ENCODE data around the gene CSF3.

CSF3 gene

GRCh38 chr17:39994448-39994847, 20.8 kb upstream of the CSF3 start:
- no peak overlapping the region for H3K18ac ChIP-seq (ENCODE audit: low read length)
- no peak overlapping the region for H2BK120ac ChIP-seq (ENCODE audit: insufficient read depth, low read length, poor library complexity)
- no peak overlapping the region for H2BK5ac ChIP-seq (ENCODE audit: low read depth, low read length, poor library complexity)
- no CpG with 5 or more reads among the region's 11 CpGs for WGBS (ENCODE audit: extremely low coverage, insufficient coverage, insufficient read length)
- no peaks in the 10 kb centered on the region for H3K4me1 ChIP-seq (ENCODE audit: control insufficient read depth in 1 of 2, insufficient read depth in 2 of 2, low read length in 2 of 2)
- no peak overlapping the region for H4K8ac ChIP-seq (ENCODE audit: low read depth, low read length)
- H3K4me3 ChIP-seq (ENCODE audit: low read depth, low read length) = no peak overlapping the region
- H3K27me3 ChIP-seq (ENCODE audit: insufficient read depth, low read length) = no peaks in the 10 kb centered on the region
- H3K27ac ChIP-seq (ENCODE audit: low read depth, low read length) = no peak overlapping the region
- no peak overlapping the region for H3K4me2 ChIP-seq (ENCODE audit: low read length)
- H4K12ac ChIP-seq (ENCODE audit: low read depth, low read length) = no peak overlapping the region
- H3K14ac ChIP-seq (ENCODE audit: low read length) = no peak overlapping the region
- no peak overlapping the region for H2BK12ac ChIP-seq (ENCODE audit: low read length)
- H3K23ac ChIP-seq (ENCODE audit: low read length) = no peak overlapping the region
- no peak overlapping the region for H4K91ac ChIP-seq (ENCODE audit: low read depth, low read length)
- no peak for DNase-seq
- H2AK5ac ChIP-seq (ENCODE audit: low read length) = no peak overlapping the region
- H3K79me1 ChIP-seq (ENCODE audit: low read length) = no peaks in the 10 kb centered on the region
- H3K9me3 ChIP-seq (ENCODE audit: insufficient read depth, low read depth, low read length) = peaks cover 2% of the 10 kb centered on the region
- H3K36me3 ChIP-seq (ENCODE audit: control insufficient read depth in 1 of 2, insufficient read depth in 2 of 2, low read length in 2 of 2) = peaks cover 76 to 85% of the 10 kb centered on the region in 2 experiments
- H3K9ac ChIP-seq (ENCODE audit: low read length) = no peak overlapping the region
- H3K79me2 ChIP-seq (ENCODE audit: control insufficient read depth, insufficient read depth, low read length, poor library complexity) = no peaks in the 10 kb centered on the region
- no peak overlapping the region for H3K4ac ChIP-seq (ENCODE audit: low read depth, low read length)
- no peak overlapping the region for H2AFZ ChIP-seq (ENCODE audit: insufficient read depth, low read length, poor library complexity)

GRCh38 chr17:39995438-39995837, 19.8 kb upstream of the CSF3 start:
- H3K4me3 ChIP-seq (ENCODE audit: low read depth, low read length) = peak overlapping the region; percentile 39
- no peak overlapping the region for H2BK120ac ChIP-seq (ENCODE audit: insufficient read depth, low read length, poor library complexity)
- no peak overlapping the region for H2BK5ac ChIP-seq (ENCODE audit: low read depth, low read length, poor library complexity)
- no peak overlapping the region for H3K14ac ChIP-seq (ENCODE audit: low read length)
- no peak overlapping the region for H3K4me2 ChIP-seq (ENCODE audit: low read length)
- no peaks in the 10 kb centered on the region for H3K27me3 ChIP-seq (ENCODE audit: insufficient read depth, low read length)
- H2AK5ac ChIP-seq (ENCODE audit: low read length) = no peak overlapping the region
- no peak overlapping the region for H4K91ac ChIP-seq (ENCODE audit: low read depth, low read length)
- no peak overlapping the region for H4K12ac ChIP-seq (ENCODE audit: low read depth, low read length)
- peaks cover 66 to 75% of the 10 kb centered on the region in 2 experiments for H3K36me3 ChIP-seq (ENCODE audit: control insufficient read depth in 1 of 2, insufficient read depth in 2 of 2, low read length in 2 of 2)
- no peak overlapping the region for H2AFZ ChIP-seq (ENCODE audit: insufficient read depth, low read length, poor library complexity)
- no peak overlapping the region for H2BK12ac ChIP-seq (ENCODE audit: low read length)
- H3K23ac ChIP-seq (ENCODE audit: low read length) = no peak overlapping the region
- H3K9ac ChIP-seq (ENCODE audit: low read length) = no peak overlapping the region
- no peak overlapping the region for H4K8ac ChIP-seq (ENCODE audit: low read depth, low read length)
- no peak overlapping the region for H3K27ac ChIP-seq (ENCODE audit: low read depth, low read length)
- no peaks in the 10 kb centered on the region for H3K79me2 ChIP-seq (ENCODE audit: control insufficient read depth, insufficient read depth, low read length, poor library complexity)
- no peaks in the 10 kb centered on the region for H3K79me1 ChIP-seq (ENCODE audit: low read length)
- H3K4me1 ChIP-seq (ENCODE audit: control insufficient read depth in 1 of 2, insufficient read depth in 2 of 2, low read length in 2 of 2) = no peaks in the 10 kb centered on the region
- no peak for DNase-seq
- no CpG with 5 or more reads among the region's 6 CpGs for WGBS (ENCODE audit: extremely low coverage, insufficient coverage, insufficient read length)
- no peak overlapping the region for H3K18ac ChIP-seq (ENCODE audit: low read length)
- no peak overlapping the region for H3K4ac ChIP-seq (ENCODE audit: low read depth, low read length)
- no peaks in the 10 kb centered on the region for H3K9me3 ChIP-seq (ENCODE audit: insufficient read depth, low read depth, low read length)

DNA sequence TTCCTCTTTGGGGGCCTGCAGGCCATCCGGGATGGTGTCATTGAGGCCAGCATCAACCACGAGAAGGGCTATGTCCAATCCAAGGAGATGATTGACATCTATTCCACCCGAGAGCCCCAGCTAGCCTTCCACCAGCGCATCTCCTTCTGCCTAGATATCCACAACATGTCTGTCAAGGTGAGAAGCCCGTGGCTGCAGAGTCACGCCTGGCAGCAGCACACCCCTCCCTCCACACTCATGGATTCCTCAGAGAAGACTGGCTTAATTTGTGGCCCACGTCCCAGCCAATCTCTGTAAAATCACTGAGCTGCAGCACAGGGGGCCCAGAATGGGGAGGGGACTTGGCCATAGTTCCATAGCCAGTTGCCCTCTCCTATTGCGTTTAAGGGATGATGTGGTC, 19.1 kb upstream of the CSF3 start:
- Histone ChIP-seq H3K4me3 (ENCODE audit: low read depth, low read length) (no peak overlapping the region), H4K91ac (ENCODE audit: low read depth, low read length) (no peak overlapping the region), H3K27ac (ENCODE audit: low read depth, low read length) (no peak overlapping the region), H4K8ac (ENCODE audit: low read depth, low read length) (no peak overlapping the region), H2AFZ (ENCODE audit: insufficient read depth, low read length, poor library complexity) (no peak overlapping the region), H3K27me3 (ENCODE audit: insufficient read depth, low read length) (no peaks in the 10 kb centered on the region), H4K12ac (ENCODE audit: low read depth, low read length) (no peak overlapping the region), H3K9me3 (ENCODE audit: insufficient read depth, low read depth, low read length) (no peaks in the 10 kb centered on the region), H3K4ac (ENCODE audit: low read depth, low read length) (no peak overlapping the region), H3K14ac (ENCODE audit: low read length) (no peak overlapping the region), H3K4me1 (ENCODE audit: control insufficient read depth in 1 of 2, insufficient read depth in 2 of 2, low read length in 2 of 2) (no peaks in the 10 kb centered on the region), H3K18ac (ENCODE audit: low read length) (no peak overlapping the region), H3K9ac (ENCODE audit: low read length) (no peak overlapping the region), H3K79me1 (ENCODE audit: low read length) (no peaks in the 10 kb centered on the region), H3K36me3 (ENCODE audit: control insufficient read depth in 1 of 2, insufficient read depth in 2 of 2, low read length in 2 of 2) (peaks cover 62 to 69% of the 10 kb centered on the region in 2 experiments), H3K79me2 (ENCODE audit: control insufficient read depth, insufficient read depth, low read length, poor library complexity) (no peaks in the 10 kb centered on the region), H2BK120ac (ENCODE audit: insufficient read depth, low read length, poor library complexity) (no peak overlapping the region), H2BK12ac (ENCODE audit: low read length) (no peak overlapping the region), H3K4me2 (ENCODE audit: low read length) (no peak overlapping the region), H2AK5ac (ENCODE audit: low read length) (no peak overlapping the region), H2BK5ac (ENCODE audit: low read depth, low read length, poor library complexity) (no peak overlapping the region), H3K23ac (ENCODE audit: low read length) (no peak overlapping the region)
- DNase-seq = no peak
- no CpG with 5 or more reads among the region's 8 CpGs for WGBS (ENCODE audit: extremely low coverage, insufficient coverage, insufficient read length)

GRCh38 chr17:39996800-39997199, 18.4 kb upstream of the CSF3 start:
- H3K36me3 ChIP-seq (ENCODE audit: control insufficient read depth in 1 of 2, insufficient read depth in 2 of 2, low read length in 2 of 2) = peaks cover 59 to 62% of the 10 kb centered on the region in 2 experiments
- no peak overlapping the region for H3K18ac ChIP-seq (ENCODE audit: low read length)
- no peak for DNase-seq
- H2BK12ac ChIP-seq (ENCODE audit: low read length) = no peak overlapping the region
- H3K79me1 ChIP-seq (ENCODE audit: low read length) = no peaks in the 10 kb centered on the region
- no peak overlapping the region for H2AFZ ChIP-seq (ENCODE audit: insufficient read depth, low read length, poor library complexity)
- no peak overlapping the region for H4K12ac ChIP-seq (ENCODE audit: low read depth, low read length)
- no peak overlapping the region for H3K4me3 ChIP-seq (ENCODE audit: low read depth, low read length)
- H2BK5ac ChIP-seq (ENCODE audit: low read depth, low read length, poor library complexity) = no peak overlapping the region
- no peak overlapping the region for H2BK120ac ChIP-seq (ENCODE audit: insufficient read depth, low read length, poor library complexity)
- H3K27me3 ChIP-seq (ENCODE audit: insufficient read depth, low read length) = no peaks in the 10 kb centered on the region
- no CpG with 5 or more reads among the region's 6 CpGs for WGBS (ENCODE audit: extremely low coverage, insufficient coverage, insufficient read length)
- H3K79me2 ChIP-seq (ENCODE audit: control insufficient read depth, insufficient read depth, low read length, poor library complexity) = no peaks in the 10 kb centered on the region
- no peak overlapping the region for H3K27ac ChIP-seq (ENCODE audit: low read depth, low read length)
- no peak overlapping the region for H2AK5ac ChIP-seq (ENCODE audit: low read length)
- H3K9ac ChIP-seq (ENCODE audit: low read length) = no peak overlapping the region
- no peak overlapping the region for H4K91ac ChIP-seq (ENCODE audit: low read depth, low read length)
- H3K4me2 ChIP-seq (ENCODE audit: low read length) = no peak overlapping the region
- no peaks in the 10 kb centered on the region for H3K9me3 ChIP-seq (ENCODE audit: insufficient read depth, low read depth, low read length)
- H3K4me1 ChIP-seq (ENCODE audit: control insufficient read depth in 1 of 2, insufficient read depth in 2 of 2, low read length in 2 of 2) = no peaks in the 10 kb centered on the region
- no peak overlapping the region for H3K23ac ChIP-seq (ENCODE audit: low read length)
- H3K14ac ChIP-seq (ENCODE audit: low read length) = no peak overlapping the region
- no peak overlapping the region for H4K8ac ChIP-seq (ENCODE audit: low read depth, low read length)
- H3K4ac ChIP-seq (ENCODE audit: low read depth, low read length) = no peak overlapping the region

Data from trophoblast cell (in vitro differentiated cells and primary cell).